Loucy (cell line): ENCODE data around the gene SEC16A.

ENCODE experiments used
- H2AFZ ChIP-seq: fragments of 200-600 bp; sonication (generic); 2 replicates; pipeline ENCODE4 v1.6.0; 2016; ENCODE audit warnings: antibody characterized with exemption, mild to moderate bottlenecking, low read length, moderate library complexity
- H3F3A ChIP-seq: fragments of 200-600 bp; 2 replicates; pipeline ENCODE4 v1.6.0; 2016; ENCODE audit warnings: antibody characterized with exemption, low read depth, mild to moderate bottlenecking
- H3K27me3 ChIP-seq: fragments of 200-600 bp; sonication (generic); 2 replicates; pipeline ENCODE4 v1.6.1; 2014; ENCODE audit warnings: low read length, mild to moderate bottlenecking; ENCODE audit not compliant: insufficient read depth, poor library complexity, severe bottlenecking
- H3K36me3 ChIP-seq: fragments of 200-600 bp; sonication (generic); 2 replicates; pipeline ENCODE4 v1.6.1; 2016; ENCODE audit warnings: low read length; ENCODE audit not compliant: insufficient read depth
- H3K4me1 ChIP-seq: fragments of 200-600 bp; sonication (generic); 2 replicates; pipeline ENCODE4 v1.5.1; 2014; ENCODE audit warnings: low read length, mild to moderate bottlenecking; ENCODE audit not compliant: insufficient read depth, poor library complexity, severe bottlenecking
- H3K4me2 ChIP-seq: fragments of 200-600 bp; sonication (generic); 2 replicates; pipeline ENCODE4 v1.6.0; 2014; ENCODE audit warnings: antibody characterized with exemption, low read length, low read depth, mild to moderate bottlenecking; ENCODE audit not compliant: poor library complexity, severe bottlenecking
- H3K4me3 ChIP-seq: fragments of 200-600 bp; sonication (generic); 2 replicates; pipeline ENCODE4 v1.5.1; 2014; ENCODE audit warnings: low read length, mild to moderate bottlenecking, mixed read lengths; ENCODE audit not compliant: poor library complexity, severe bottlenecking
- H3K79me2 ChIP-seq: fragments of 200-600 bp; sonication (generic); 2 replicates; pipeline ENCODE4 v1.6.1; 2014; ENCODE audit warnings: low read length; ENCODE audit not compliant: insufficient read depth
- H3K9ac ChIP-seq: fragments of 200-600 bp; sonication (generic); 2 replicates; pipeline ENCODE4 v1.6.0; 2014; ENCODE audit warnings: mild to moderate bottlenecking, low read depth, low read length, moderate library complexity; ENCODE audit not compliant: poor library complexity, severe bottlenecking
- H3K9me2 ChIP-seq: fragments of 200-600 bp; sonication (generic); replicated peaks from 2 replicates; pipeline ENCODE4 v1.6.1; 2016; ENCODE audit warnings: low read depth, low read length, mixed read lengths
- H3K9me3 ChIP-seq: fragments of 200-600 bp; sonication (generic); 2 replicates; pipeline ENCODE4 v1.6.1; 2014; ENCODE audit warnings: mild to moderate bottlenecking, antibody characterized with exemption, low read length, low read depth; ENCODE audit not compliant: insufficient read depth
- H4K20me1 ChIP-seq: fragments of 200-600 bp; sonication (generic); 2 replicates; pipeline ENCODE4 v1.6.0; 2014; ENCODE audit warnings: antibody characterized with exemption, low read length, mild to moderate bottlenecking; ENCODE audit not compliant: insufficient read depth, poor library complexity, severe bottlenecking
- CTCF ChIP-seq: fragments of 200-600 bp; sonication (generic); conservative IDR thresholded peaks from 2 replicates; pipeline ENCODE4 v1.5.1; 2014; ENCODE audit warnings: mild to moderate bottlenecking, antibody characterized with exemption, low read length
- EZH2phosphoT487 ChIP-seq: fragments of 200-600 bp; IDR thresholded peaks from 2 replicates; pipeline ENCODE4 v1.6.1; 2018; ENCODE audit warnings: antibody characterized with exemption, mild to moderate bottlenecking, moderate library complexity, borderline replicate concordance

Gene SEC16A

GRCh38 chr9:136474974-136475865 is 7.6 kb downstream of the SEC16A start:
- Histone ChIP-seq H3K4me1 (peaks cover 4% of the 10 kb centered on the region), H3K27me3 (no peaks in the 10 kb centered on the region), H3K36me3 (peaks cover 68% of the 10 kb centered on the region; the same call in 1 of the 2 replicates), H3K4me2 (no peak overlapping the region), H4K20me1 (peaks cover 30% of the 10 kb centered on the region), H3K79me2 (peaks cover 42% of the 10 kb centered on the region), H3K9me2 (no peaks in the 10 kb centered on the region), H2AFZ (no peak overlapping the region), H3K9me3 (no peaks in the 10 kb centered on the region), H3K9ac (no peak overlapping the region), H3F3A (no peaks in the 10 kb centered on the region), H3K4me3 (no peak overlapping the region)
- TF ChIP-seq EZH2phosphoT487: no peak
- no peak for TF ChIP-seq CTCF

GRCh38 chr9:136474021-136474640 is 8.7 kb downstream of the SEC16A start:
- peaks cover 31% of the 10 kb centered on the region for H3K79me2 ChIP-seq
- H4K20me1 ChIP-seq: peaks cover 21% of the 10 kb centered on the region
- no peak overlapping the region for H3K9ac ChIP-seq

GRCh38 chr9:136473354-136473721 is 9.5 kb downstream of the SEC16A start:
- TF ChIP-seq CTCF (no peak), EZH2phosphoT487 (no peak)
- no peak overlapping the region for H3K4me3 ChIP-seq
- H3K4me1 ChIP-seq: no peaks in the 10 kb centered on the region
- H3K36me3 ChIP-seq: peaks cover 78% of the 10 kb centered on the region; the same call in 1 of the 2 replicates
- no peaks in the 10 kb centered on the region for H3K27me3 ChIP-seq
- H3K9me2 ChIP-seq: no peaks in the 10 kb centered on the region
- no peak overlapping the region for H3K4me2 ChIP-seq
- H3K79me2 ChIP-seq: peaks cover 23% of the 10 kb centered on the region
- H4K20me1 ChIP-seq: peaks cover 13% of the 10 kb centered on the region
- no peak overlapping the region for H3K9ac ChIP-seq
- no peak overlapping the region for H2AFZ ChIP-seq
- no peaks in the 10 kb centered on the region for H3F3A ChIP-seq
- H3K9me3 ChIP-seq: no peaks in the 10 kb centered on the region

More at GRCh38 chr9:136474021-136474640, 8.7 kb downstream of the SEC16A start:
- Histone ChIP-seq H3F3A (no peaks in the 10 kb centered on the region), H3K4me3 (no peak overlapping the region), H2AFZ (no peak overlapping the region), H3K4me1 (no peaks in the 10 kb centered on the region), H3K27me3 (no peaks in the 10 kb centered on the region), H3K9me2 (no peaks in the 10 kb centered on the region), H3K4me2 (no peak overlapping the region), H3K9me3 (no peaks in the 10 kb centered on the region), H3K36me3 (peaks cover 74% of the 10 kb centered on the region; the same call in 1 of the 2 replicates)
- TF ChIP-seq CTCF (no peak), EZH2phosphoT487 (no peak)
